OCI-LY1 (cell line): ENCODE data around the gene LSMEM2.

Experiments
- H2AFZ ChIP-seq: fragments of 200-600 bp; sonication (generic), shearing (Covaris generic); 2 replicates; pipeline ENCODE4 v1.6.0; 2014; ENCODE audit warnings: antibody characterized with exemption, mild to moderate bottlenecking, low read length
- H3F3A ChIP-seq: fragments of 200-600 bp; sonication (generic), shearing (Covaris generic); 2 replicates; pipeline ENCODE4 v1.6.0; 2014; ENCODE audit warnings: mild to moderate bottlenecking, antibody characterized with exemption, low read length, moderate library complexity; ENCODE audit not compliant: insufficient read depth
- H3K27ac ChIP-seq: fragments of 200-600 bp; sonication (generic); 2 replicates; pipeline ENCODE4 v1.5.1; 2014; ENCODE audit warnings: low read length, mixed run types, mild to moderate bottlenecking, low read depth; ENCODE audit not compliant: poor library complexity, severe bottlenecking
- H3K27me3 ChIP-seq: fragments of 200-600 bp; sonication (generic); 2 replicates; pipeline ENCODE4 v1.6.0; 2014; ENCODE audit warnings: antibody characterized with exemption, mild to moderate bottlenecking, low read length, moderate library complexity; ENCODE audit not compliant: insufficient read depth
- H3K36me3 ChIP-seq: fragments of 200-600 bp; sonication (generic); 2 replicates; pipeline ENCODE4 v1.6.1; 2014; ENCODE audit warnings: mild to moderate bottlenecking, antibody characterized with exemption, low read length, moderate library complexity, mixed read lengths; ENCODE audit not compliant: insufficient read depth
- H3K4me1 ChIP-seq: fragments of 200-600 bp; sonication (generic); 2 replicates; pipeline ENCODE4 v1.5.1; 2014; ENCODE audit warnings: mild to moderate bottlenecking, low read length, moderate library complexity; ENCODE audit not compliant: insufficient read depth, severe bottlenecking
- H3K4me2 ChIP-seq: fragments of 200-600 bp; sonication (generic), shearing (Covaris generic); 2 replicates; pipeline ENCODE4 v1.6.1; 2014; ENCODE audit warnings: low read length
- H3K4me3 ChIP-seq: fragments of 200-600 bp; sonication (generic); 2 replicates; pipeline ENCODE4 v1.5.1; 2014; ENCODE audit warnings: low read length, low read depth, mild to moderate bottlenecking, mixed read lengths; ENCODE audit not compliant: poor library complexity, severe bottlenecking
- H3K79me2 ChIP-seq: fragments of 200-600 bp; shearing (Covaris generic); 2 replicates; pipeline ENCODE4 v1.6.1; 2016; ENCODE audit warnings: mixed run types, low read length, mixed read lengths; ENCODE audit not compliant: insufficient read depth
- H3K9ac ChIP-seq: fragments of 200-600 bp; sonication (generic), shearing (Covaris generic); 2 replicates; pipeline ENCODE4 v1.6.1; 2014; ENCODE audit warnings: mild to moderate bottlenecking, low read length, mixed read lengths
- H3K9me2 ChIP-seq: fragments of 200-600 bp; sonication (generic), shearing (Covaris generic); 2 replicates; pipeline ENCODE4 v1.6.1; 2014; ENCODE audit warnings: low read depth, mild to moderate bottlenecking, low read length, mixed read lengths
- H3K9me3 ChIP-seq: fragments of 200-600 bp; shearing (Covaris generic); 2 replicates; pipeline ENCODE4 v1.6.1; 2014; ENCODE audit warnings: low read length, mixed read lengths
- H4K20me1 ChIP-seq: fragments of 200-600 bp; sonication (generic), shearing (Covaris generic); 2 replicates; pipeline ENCODE4 v1.6.0; 2016; ENCODE audit warnings: mild to moderate bottlenecking, low read length; ENCODE audit not compliant: insufficient read depth
- CTCF ChIP-seq: fragments of 200-600 bp; sonication (generic), shearing (Covaris generic); IDR thresholded peaks from 2 replicates; pipeline ENCODE4 v1.5.1; 2017; ENCODE audit warnings: mild to moderate bottlenecking, antibody characterized with exemption, low read length, moderate library complexity, mixed read lengths
- EZH2 ChIP-seq: fragments of 200-600 bp; sonication (generic), shearing (Covaris generic); IDR thresholded peaks from 2 replicates; pipeline ENCODE4 v1.8.0; 2017; ENCODE audit warnings: borderline replicate concordance, mixed run types, mild to moderate bottlenecking, antibody characterized with exemption, low read length, moderate library complexity, mixed read lengths

The LSMEM2 gene

GRCh38 chr3:50267280-50267913 is 11.5 kb upstream of the LSMEM2 start:
- Histone ChIP-seq H3K9me2 (no peaks in the 10 kb centered on the region), H3K27ac (no peak overlapping the region), H2AFZ (no peak overlapping the region), H3K79me2 (no peaks in the 10 kb centered on the region), H3K4me3 (no peak overlapping the region), H3K4me1 (no peaks in the 10 kb centered on the region), H3F3A (no peaks in the 10 kb centered on the region), H3K27me3 (0 out of 2 replicates have a peak, but pooled peaks cover 4% of the 10 kb centered on the region), H4K20me1 (no peaks in the 10 kb centered on the region), H3K9ac (no peak overlapping the region), H3K9me3 (no peaks in the 10 kb centered on the region), H3K36me3 (no peaks in the 10 kb centered on the region), H3K4me2 (no peak overlapping the region)
- TF ChIP-seq CTCF (no peak), EZH2 (no peak)

- no peaks in the 10 kb centered on the region for H3K79me2 ChIP-seq
- no peak overlapping the region for H3K4me3 ChIP-seq
- peaks cover 3% of the 10 kb centered on the region for H3K4me1 ChIP-seq
- H3K9me2 ChIP-seq, result no peaks in the 10 kb centered on the region
- H2AFZ ChIP-seq, result no peak overlapping the region
- 0 out of 2 replicates have a peak, but pooled peaks cover 4% of the 10 kb centered on the region for H3K27me3 ChIP-seq
- no peaks in the 10 kb centered on the region for H3F3A ChIP-seq
- no peaks in the 10 kb centered on the region for H4K20me1 ChIP-seq
- no peaks in the 10 kb centered on the region for H3K36me3 ChIP-seq
- H3K4me2 ChIP-seq, result no peak overlapping the region
- no peak overlapping the region for H3K27ac ChIP-seq
- H3K9me3 ChIP-seq, result no peaks in the 10 kb centered on the region
- H3K9ac ChIP-seq, result no peak overlapping the region
- TF ChIP-seq EZH2 (no peak), CTCF (no peak)
These were observed 10.6 kb upstream of the LSMEM2 start for GRCh38 chr3:50268276-50268675.

- Histone ChIP-seq H2AFZ (no peak within 1 kb of the TSS), H3K4me3 (no peak within 1 kb of the TSS), H3K36me3 (no peaks in the 10 kb centered on the region), H3K4me1 (peaks cover 6% of the 10 kb centered on the region), H4K20me1 (no peaks in the 10 kb centered on the region), H3K27ac (no peak within 1 kb of the TSS), H3K4me2 (no peak within 1 kb of the TSS), H3K79me2 (no peaks in the 10 kb centered on the region), H3F3A (no peaks in the 10 kb centered on the region), H3K27me3 (0 out of 2 replicates have a peak, but pooled peaks cover 4% of the 10 kb centered on the region), H3K9me3 (no peaks in the 10 kb centered on the region), H3K9me2 (no peaks in the 10 kb centered on the region), H3K9ac (no peak within 1 kb of the TSS)
- TF ChIP-seq EZH2, result no peak
- no peak for TF ChIP-seq CTCF
These were observed 10.0 kb upstream of the LSMEM2 start, which contains the start of gene SEMA3B for GRCh38 chr3:50268703-50269451. SEMA3B (plus strand) TSS chr3:50269147; CDS start chr3:50269241, 94 bp downstream.
